Astrocyte of the cerebellum (primary cell): ENCODE results near the gene C1orf21.

Experiments used
- DNase-seq: peaks from one replicate; pipeline ENCODE4 v3.0.0-alpha.2; 2011; ENCODE audit warnings: low read depth
- H3K4me3 ChIP-seq: 2 replicates; pipeline ENCODE4 v1.5.1; 2011; ENCODE audit warnings: mild to moderate bottlenecking, low read depth, low read length, moderate library complexity
- in situ Hi-C: cut with HindIII; loops from 2 replicates; pipeline ENCODE4 v1.10.0; 2017; ENCODE audit warnings: low sequenced_read_pairs
- TF ChIP-seq, protein P1 (sequence below): IDR thresholded peaks from 2 replicates; pipeline ENCODE4 v1.5.1; 2012; ENCODE audit warnings: low read length, low read depth, moderate library complexity, mild to moderate bottlenecking; ENCODE audit errors: missing control alignments

The C1orf21 gene

GRCh38 chr1:184647471-184647870 is 260.6 kb downstream of the C1orf21 start:
- H3K4me3 ChIP-seq, result no peak overlapping the region
- no peak for DNase-seq
- TF ChIP-seq, protein P1, sequence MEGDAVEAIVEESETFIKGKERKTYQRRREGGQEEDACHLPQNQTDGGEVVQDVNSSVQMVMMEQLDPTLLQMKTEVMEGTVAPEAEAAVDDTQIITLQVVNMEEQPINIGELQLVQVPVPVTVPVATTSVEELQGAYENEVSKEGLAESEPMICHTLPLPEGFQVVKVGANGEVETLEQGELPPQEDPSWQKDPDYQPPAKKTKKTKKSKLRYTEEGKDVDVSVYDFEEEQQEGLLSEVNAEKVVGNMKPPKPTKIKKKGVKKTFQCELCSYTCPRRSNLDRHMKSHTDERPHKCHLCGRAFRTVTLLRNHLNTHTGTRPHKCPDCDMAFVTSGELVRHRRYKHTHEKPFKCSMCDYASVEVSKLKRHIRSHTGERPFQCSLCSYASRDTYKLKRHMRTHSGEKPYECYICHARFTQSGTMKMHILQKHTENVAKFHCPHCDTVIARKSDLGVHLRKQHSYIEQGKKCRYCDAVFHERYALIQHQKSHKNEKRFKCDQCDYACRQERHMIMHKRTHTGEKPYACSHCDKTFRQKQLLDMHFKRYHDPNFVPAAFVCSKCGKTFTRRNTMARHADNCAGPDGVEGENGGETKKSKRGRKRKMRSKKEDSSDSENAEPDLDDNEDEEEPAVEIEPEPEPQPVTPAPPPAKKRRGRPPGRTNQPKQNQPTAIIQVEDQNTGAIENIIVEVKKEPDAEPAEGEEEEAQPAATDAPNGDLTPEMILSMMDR, result no peak
- in situ Hi-C loops, result no loop called here

GRCh38 chr1:184648160-184648855 is 261.5 kb downstream of the C1orf21 start:
- no peak overlapping the region for H3K4me3 ChIP-seq
- TF ChIP-seq, protein P1, result no peak
- in situ Hi-C loops, result no loop called here
- DNase-seq, result no peak

GRCh38 chr1:184648856-184649201 is 262.0 kb downstream of the C1orf21 start:
- H3K4me3 ChIP-seq, result no peak overlapping the region
- TF ChIP-seq, protein P1, result no peak
- no peak for DNase-seq
- in situ Hi-C loops, result no loop called here

DNA sequence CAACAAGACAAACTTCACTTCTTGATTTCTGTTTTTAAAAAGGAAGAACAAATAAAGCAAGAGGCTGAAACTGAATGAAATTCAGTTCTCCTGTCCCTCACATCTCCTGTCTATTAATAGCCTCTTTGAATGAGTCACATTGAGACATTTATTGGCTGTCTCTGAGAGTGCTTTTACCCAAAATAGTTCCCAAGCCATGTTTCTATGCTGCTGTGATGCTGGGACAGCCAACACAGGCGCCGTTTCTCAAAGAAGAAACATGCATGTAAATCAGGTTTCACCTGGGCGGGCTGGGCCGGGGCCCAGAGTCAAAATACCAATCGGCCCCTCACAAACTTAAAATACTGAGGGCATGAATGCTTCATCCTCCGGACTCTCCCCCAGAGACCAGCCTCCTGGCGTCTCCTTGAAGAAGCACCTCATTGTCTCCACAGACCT is 262.6 kb downstream of the C1orf21 start:
- in situ Hi-C loops, result no loop called here
- TF ChIP-seq, protein P1, result no peak
- H3K4me3 ChIP-seq, result no peak overlapping the region
- no peak for DNase-seq

GRCh38 chr1:184650177-184650866 is 263.5 kb downstream of the C1orf21 start:
- no peak for DNase-seq
- in situ Hi-C loops, result no loop called here
- no peak overlapping the region for H3K4me3 ChIP-seq
- TF ChIP-seq, protein P1, result no peak

- no peak overlapping the region for H3K4me3 ChIP-seq
- in situ Hi-C loops, result no loop called here
- TF ChIP-seq, protein P1, result no peak
- DNase-seq, result no peak
Measured at GRCh38 chr1:184655185-184655584, 268.4 kb downstream of the C1orf21 start.
